HCT116 (cell line): ENCODE results near the gene ACP7.

ENCODE experiments used
- CTCF ChIP-seq, 3 experiments: fragments of 200-600 bp in 1 of 3; sonication (generic) in 1 of 3; IDR thresholded peaks in 2 of 3; conservative IDR thresholded peaks in 1 of 3; 2 replicates each; pipeline ENCODE4 v1.5.1; 2012 to 2017; ENCODE audit warnings: low read depth in 2 of 3, low read length in 2 of 3, antibody characterized with exemption in 1 of 3, borderline replicate concordance in 1 of 3, control low read depth in 1 of 3, mild to moderate bottlenecking in 1 of 3, mixed read lengths in 1 of 3, mixed run types in 1 of 3, moderate library complexity in 1 of 3; ENCODE audit not compliant: insufficient read depth in 1 of 3
- EGR1 ChIP-seq: IDR thresholded peaks from 2 replicates; pipeline ENCODE4 v1.6.1; 2012; ENCODE audit warnings: low read depth
- EZH2 ChIP-seq: fragments of 200-600 bp; sonication (generic); IDR thresholded peaks from 2 replicates; pipeline ENCODE4 v1.6.1; 2017; ENCODE audit warnings: antibody characterized with exemption, mixed run types
- JUND ChIP-seq: IDR thresholded peaks from 2 replicates; pipeline ENCODE4 v1.6.1; 2012
- POLR2A ChIP-seq: IDR thresholded peaks from 2 replicates; pipeline ENCODE4 v1.7.0; 2011; ENCODE audit warnings: borderline replicate concordance; ENCODE audit not compliant: insufficient read depth, insufficient read length; ENCODE audit errors: extremely low read depth
- YY1 ChIP-seq: IDR thresholded peaks from 2 replicates; pipeline ENCODE4 v1.6.1; 2011; ENCODE audit warnings: low read length, low read depth, moderate library complexity, mild to moderate bottlenecking; ENCODE audit not compliant: insufficient replicate concordance; ENCODE audit errors: extremely low read depth

GRCh38 chr19:39155741-39156140 is 71.6 kb downstream of the ACP7 start:
- TF ChIP-seq CTCF (IDR thresholded peaks at IDR 0.05 in 2 of 3, conservative IDR thresholded peaks at IDR 0.05 in 1 of 3; ENCODE audit: borderline replicate concordance in 1 of 3, insufficient read depth in 1 of 3, low read depth in 2 of 3, low read length in 2 of 3): no peak
- TF ChIP-seq EZH2: no peak
- no peak for TF ChIP-seq EGR1
- no peak for TF ChIP-seq YY1
- TF ChIP-seq JUND: no peak
- TF ChIP-seq POLR2A: no peak
